SU-DHL-6 (cell line): ENCODE results near the gene RGS6.

Source experiments
- H2AFZ ChIP-seq: fragments of 200-600 bp; sonication (generic); 2 replicates; pipeline ENCODE4 v1.6.1; 2014; ENCODE audit warnings: low read depth, mild to moderate bottlenecking, moderate library complexity, mixed read lengths, antibody characterized with exemption, low read length; ENCODE audit not compliant: severe bottlenecking
- H3F3A ChIP-seq: fragments of 200-600 bp; shearing (Covaris generic); 2 replicates; pipeline ENCODE4 v1.6.0; 2016; ENCODE audit warnings: antibody characterized with exemption, mild to moderate bottlenecking; ENCODE audit not compliant: insufficient read depth
- H3K27ac ChIP-seq: fragments of 200-600 bp; sonication (generic); 2 replicates; pipeline ENCODE4 v1.5.1; 2016; ENCODE audit warnings: low read depth, mild to moderate bottlenecking, low read length, moderate library complexity, mixed read lengths
- H3K27me3 ChIP-seq: fragments of 200-600 bp; sonication (generic), shearing (Covaris generic); 2 replicates; pipeline ENCODE4 v1.6.0; 2014; ENCODE audit warnings: mild to moderate bottlenecking, low read length
- H3K36me3 ChIP-seq: fragments of 200-600 bp; sonication (generic); 2 replicates; pipeline ENCODE4 v1.6.1; 2014; ENCODE audit warnings: mild to moderate bottlenecking, low read length, mixed read lengths
- H3K4me2 ChIP-seq: fragments of 300-600, 200-600 bp; shearing (Covaris generic), sonication (generic); 2 replicates; pipeline ENCODE4 v1.6.0; 2014; ENCODE audit warnings: low read length, low read depth, mild to moderate bottlenecking; ENCODE audit not compliant: poor library complexity, severe bottlenecking
- H3K4me3 ChIP-seq: fragments of 200-600 bp; sonication (generic); 2 replicates; pipeline ENCODE4 v1.5.1; 2014; ENCODE audit warnings: antibody characterized with exemption, low read length, mild to moderate bottlenecking, mixed read lengths; ENCODE audit not compliant: insufficient read depth, poor library complexity, severe bottlenecking
- H3K79me2 ChIP-seq: fragments of 200-600 bp; sonication (generic); 2 replicates; pipeline ENCODE4 v1.6.1; 2014; ENCODE audit warnings: mild to moderate bottlenecking, low read length, moderate library complexity; ENCODE audit not compliant: insufficient read depth
- H3K9ac ChIP-seq: fragments of 200-600 bp; sonication (generic); 2 replicates; pipeline ENCODE4 v1.7.0; 2014; ENCODE audit warnings: mild to moderate bottlenecking, low read length
- H3K9me2 ChIP-seq: fragments of 200-600 bp; sonication (generic); replicated peaks from 2 replicates; pipeline ENCODE4 v1.6.1; 2014; ENCODE audit warnings: low read length; ENCODE audit not compliant: insufficient read depth
- H3K9me3 ChIP-seq: fragments of 200-600 bp; sonication (generic); 2 replicates; pipeline ENCODE4 v1.6.1; 2014; ENCODE audit warnings: low read length, mixed read lengths; ENCODE audit not compliant: insufficient read depth
- H4K20me1 ChIP-seq: fragments of 200-600 bp; sonication (generic); 2 replicates; pipeline ENCODE4 v1.6.1; 2014; ENCODE audit warnings: low read depth, mild to moderate bottlenecking, antibody characterized with exemption, low read length, moderate library complexity, mixed read lengths
- CTCF ChIP-seq: fragments of 200-600 bp; sonication (generic); IDR thresholded peaks from one replicate; pipeline ENCODE4 v1.5.1; 2017; ENCODE audit warnings: antibody characterized with exemption, mild to moderate bottlenecking, low read length, moderate library complexity; ENCODE audit not compliant: insufficient read depth, poor library complexity, severe bottlenecking
- EZH2phosphoT487 ChIP-seq: fragments of 200-600 bp; sonication (generic), shearing (Covaris generic); conservative IDR thresholded peaks from 2 replicates; pipeline ENCODE4 v1.6.1; 2018; ENCODE audit warnings: mild to moderate bottlenecking, antibody characterized with exemption, low read length, moderate library complexity, mixed read lengths

RGS6 gene

GRCh38 chr14:72123755-72124154 is 191.5 kb downstream of the RGS6 start:
- H3K9me2 ChIP-seq: no peaks in the 10 kb centered on the region
- no peaks in the 10 kb centered on the region for H3K79me2 ChIP-seq
- no peaks in the 10 kb centered on the region for H3F3A ChIP-seq
- H2AFZ ChIP-seq: no peak overlapping the region
- H3K36me3 ChIP-seq: no peaks in the 10 kb centered on the region
- no peak overlapping the region for H3K4me3 ChIP-seq
- TF ChIP-seq EZH2phosphoT487: no peak
- TF ChIP-seq CTCF: no peak
- no peak overlapping the region for H3K9ac ChIP-seq
- H3K9me3 ChIP-seq: no peaks in the 10 kb centered on the region
- H3K4me2 ChIP-seq: no peak overlapping the region
- H4K20me1 ChIP-seq: no peaks in the 10 kb centered on the region
- H3K27ac ChIP-seq: no peak overlapping the region
- no peaks in the 10 kb centered on the region for H3K27me3 ChIP-seq

- TF ChIP-seq CTCF (no peak), EZH2phosphoT487 (no peak)
- no peaks in the 10 kb centered on the region for H3K27me3 ChIP-seq
Observed at GRCh38 chr14:72124171-72124570, 191.9 kb downstream of the RGS6 start.

GRCh38 chr14:72126091-72126490 is 193.9 kb downstream of the RGS6 start:
- no peaks in the 10 kb centered on the region for H3K9me3 ChIP-seq
- H3K4me3 ChIP-seq: no peak overlapping the region
- no peaks in the 10 kb centered on the region for H3K9me2 ChIP-seq
- H3K27ac ChIP-seq: no peak overlapping the region
- no peaks in the 10 kb centered on the region for H3K27me3 ChIP-seq
- TF ChIP-seq CTCF (no peak), EZH2phosphoT487 (no peak)
- no peaks in the 10 kb centered on the region for H3K79me2 ChIP-seq
- no peaks in the 10 kb centered on the region for H4K20me1 ChIP-seq
- H3K9ac ChIP-seq: no peak overlapping the region
- no peaks in the 10 kb centered on the region for H3K36me3 ChIP-seq
- H3K4me2 ChIP-seq: no peak overlapping the region
- no peak overlapping the region for H2AFZ ChIP-seq
- H3F3A ChIP-seq: no peaks in the 10 kb centered on the region

More at GRCh38 chr14:72124171-72124570, 191.9 kb downstream of the RGS6 start:
- H3K9ac ChIP-seq: no peak overlapping the region
- no peak overlapping the region for H3K4me2 ChIP-seq
- H3K79me2 ChIP-seq: no peaks in the 10 kb centered on the region
- no peaks in the 10 kb centered on the region for H3K9me2 ChIP-seq
- no peaks in the 10 kb centered on the region for H3K36me3 ChIP-seq
- no peaks in the 10 kb centered on the region for H3K9me3 ChIP-seq
- H3K27ac ChIP-seq: no peak overlapping the region
- H3F3A ChIP-seq: no peaks in the 10 kb centered on the region
- H4K20me1 ChIP-seq: no peaks in the 10 kb centered on the region
- no peak overlapping the region for H3K4me3 ChIP-seq
- H2AFZ ChIP-seq: no peak overlapping the region
